ENCODE data around the gene SYS1.
"Not testable (repeated sequence)": the region's sequence is repeated elsewhere in the genome, so short reads cannot be mapped to it uniquely, and the experiment has no call there.

The SYS1 gene

GRCh38 chr20:45345104-45345936 lies 17.6 kb upstream of the SYS1 start:
- H3K9ac ChIP-seq: no peak overlapping the region
- 0 out of 2 replicates have a peak overlapping the region, but pooled peaks have one; percentile 2 for H3K27ac ChIP-seq
- no peaks in the 10 kb centered on the region for H3K36me3 ChIP-seq
- no peak for TF ChIP-seq Cebpa-rat (IDR thresholded peaks at IDR 0.05)
- H3K4me1 ChIP-seq: peaks cover 51% of the 10 kb centered on the region
- H3K4me2 ChIP-seq: peak overlapping the region; percentile 99
- H3K4me3 ChIP-seq: no peak overlapping the region
- H4K20me1 ChIP-seq: no peaks in the 10 kb centered on the region
- H3K27me3 ChIP-seq: peaks cover 23% of the 10 kb centered on the region
- no peaks in the 10 kb centered on the region for H3K9me3 ChIP-seq

GRCh38 chr20:45346291-45346718 lies 16.7 kb upstream of the SYS1 start:
- H3K4me1 ChIP-seq: peaks cover 51% of the 10 kb centered on the region
- peak overlapping the region; percentile 99 for H3K4me2 ChIP-seq
- no peak for TF ChIP-seq Cebpa-rat (IDR thresholded peaks at IDR 0.05)
- no peak overlapping the region for H3K9ac ChIP-seq
- H3K9me3 ChIP-seq: no peaks in the 10 kb centered on the region
- H3K36me3 ChIP-seq: no peaks in the 10 kb centered on the region
- no peak overlapping the region for H3K27ac ChIP-seq
- H3K4me3 ChIP-seq: no peak overlapping the region
- H4K20me1 ChIP-seq: no peaks in the 10 kb centered on the region
- peaks cover 23% of the 10 kb centered on the region for H3K27me3 ChIP-seq

- peak overlapping the region; percentile 69; the same call in 1 of the 2 replicates for H3K9ac ChIP-seq
- H3K36me3 ChIP-seq: no peaks in the 10 kb centered on the region
- H3K4me3 ChIP-seq: no peak overlapping the region; the same call in 1 of the 2 replicates
- H3K9me3 ChIP-seq: no peaks in the 10 kb centered on the region
- peak overlapping the region; percentile 99 for H3K4me2 ChIP-seq
- no peak for TF ChIP-seq Cebpa-rat (IDR thresholded peaks at IDR 0.05)
- peaks cover 23% of the 10 kb centered on the region for H3K27me3 ChIP-seq
- peaks cover 51% of the 10 kb centered on the region for H3K4me1 ChIP-seq
- H3K27ac ChIP-seq: 0 out of 2 replicates have a peak overlapping the region, but pooled peaks have one; percentile 22
- H4K20me1 ChIP-seq: no peaks in the 10 kb centered on the region
These were observed 16.1 kb upstream of the SYS1 start for GRCh38 chr20:45346851-45347250.

GRCh38 chr20:45347297-45347935 lies 15.5 kb upstream of the SYS1 start:
- no peak for TF ChIP-seq Cebpa-rat (IDR thresholded peaks at IDR 0.05)
- Histone ChIP-seq H3K9ac (peak overlapping the region; percentile 69), H3K36me3 (no peaks in the 10 kb centered on the region), H4K20me1 (no peaks in the 10 kb centered on the region), H3K9me3 (no peaks in the 10 kb centered on the region), H3K4me3 (peak overlapping the region; percentile 67), H3K4me1 (peaks cover 47% of the 10 kb centered on the region), H3K27me3 (peaks cover 23% of the 10 kb centered on the region), H3K27ac (peak overlapping the region; percentile 35; the same call in 1 of the 2 replicates), H3K4me2 (peak overlapping the region; percentile 99)

- Histone ChIP-seq H3K9me3 (no peaks in the 10 kb centered on the region), H3K9ac (peak within 1 kb of the TSS; percentile 69), H3K36me3 (no peaks in the 10 kb centered on the region), H3K4me3 (peak within 1 kb of the TSS; percentile 67), H3K4me1 (peaks cover 47% of the 10 kb centered on the region), H3K27me3 (peaks cover 23% of the 10 kb centered on the region), H3K4me2 (peak within 1 kb of the TSS; percentile 99), H4K20me1 (no peaks in the 10 kb centered on the region), H3K27ac (peak within 1 kb of the TSS; percentile 35; the same call in 1 of the 2 replicates)
- no peak for TF ChIP-seq Cebpa-rat (IDR thresholded peaks at IDR 0.05)
These were observed 14.8 kb upstream of the SYS1 start, which contains the start of gene SDC4 for GRCh38 chr20:45347936-45348778. Gene SDC4, minus strand, starts transcription at chr20:45348424. Its CDS starts 40 bp downstream, at chr20:45348384.

GRCh38 chr20:45350217-45350616 lies 12.7 kb upstream of the SYS1 start:
- H3K4me2 ChIP-seq: no peak overlapping the region
- H3K27me3 ChIP-seq: peaks cover 21% of the 10 kb centered on the region
- no peak overlapping the region for H3K4me3 ChIP-seq
- H3K27ac ChIP-seq: no peak overlapping the region
- H3K4me1 ChIP-seq: peaks cover 33% of the 10 kb centered on the region
- no peaks in the 10 kb centered on the region for H3K9me3 ChIP-seq
- no peaks in the 10 kb centered on the region for H3K36me3 ChIP-seq
- no peaks in the 10 kb centered on the region for H4K20me1 ChIP-seq
- H3K9ac ChIP-seq: no peak overlapping the region
- TF ChIP-seq Cebpa-rat (IDR thresholded peaks at IDR 0.05): no peak

GRCh38 chr20:45350795-45351194 lies 12.2 kb upstream of the SYS1 start:
- not testable (repeated sequence) for H3K9me3 ChIP-seq, H3K36me3 ChIP-seq, H3K27ac ChIP-seq, H3K4me3 ChIP-seq, H4K20me1 ChIP-seq, H3K4me2 ChIP-seq, H3K9ac ChIP-seq
- peaks cover 17% of the 10 kb centered on the region; the same call in 1 of the 2 replicates for H3K27me3 ChIP-seq
- H3K4me1 ChIP-seq: peaks cover 27% of the 10 kb centered on the region

- peaks cover 8% of the 10 kb centered on the region for H3K4me1 ChIP-seq
- 0 out of 2 replicates have a peak, but pooled peaks cover 1% of the 10 kb centered on the region for H3K27me3 ChIP-seq
- no peak overlapping the region for H3K4me3 ChIP-seq
- no peaks in the 10 kb centered on the region for H3K36me3 ChIP-seq
- H3K27ac ChIP-seq: no peak overlapping the region
- no peak overlapping the region for H3K4me2 ChIP-seq
- no peaks in the 10 kb centered on the region for H4K20me1 ChIP-seq
- no peak overlapping the region for H3K9ac ChIP-seq
- no peaks in the 10 kb centered on the region for H3K9me3 ChIP-seq
- TF ChIP-seq Cebpa-rat (IDR thresholded peaks at IDR 0.05): no peak
These were observed 10.2 kb upstream of the SYS1 start for GRCh38 chr20:45352729-45353128.

GRCh38 chr20:45353746-45354145 lies 9.2 kb upstream of the SYS1 start:
- no peak for TF ChIP-seq Cebpa-rat (IDR thresholded peaks at IDR 0.05)
- Histone ChIP-seq H3K36me3 (no peaks in the 10 kb centered on the region), H3K27me3 (no peaks in the 10 kb centered on the region), H3K9ac (no peak overlapping the region), H3K4me1 (peaks cover 8% of the 10 kb centered on the region; the same call in 1 of the 2 replicates), H3K4me2 (no peak overlapping the region), H3K4me3 (no peak overlapping the region), H3K27ac (no peak overlapping the region), H4K20me1 (no peaks in the 10 kb centered on the region), H3K9me3 (no peaks in the 10 kb centered on the region)

Data from BLaER1 (cell line).